IMR-90 (cell line): Measurements from ENCODE around the gene MCRS1. TPM values are rescaled to one million over a fixed set of nuclear protein-coding genes. Genes with fewer than 3 reads are reported as not detected.

Experiments
- ATAC-seq: fragments of 200-7000 bp; cut with Tn5 transposase; 2 replicates; pipeline ENCODE4 v1.9.1; 2020; ENCODE audit warnings: low read depth, mild to moderate bottlenecking, moderate library complexity
- BruUV-seq: library from RNA; stranded (reverse); fragments of 400-500 nt; replicated peaks from 2 replicates; lab custom pipeline; 2021; lab: Mats Ljungman, UMichigan
- CTCF ChIA-PET: fragments of 300-600 bp; formaldehyde crosslinking; extraction: SDS; loops from one replicate; lab custom pipeline; 2021; ENCODE audit warnings: antibody characterized with exemption; lab: Yijun Ruan, JAX
- POLR2A ChIA-PET: fragments of 300-600 bp; sonication (Branson Sonifier 250); formaldehyde crosslinking; loops from one replicate; lab custom pipeline; 2022; ENCODE audit warnings: antibody characterized with exemption; ENCODE audit not compliant: unreplicated experiment; lab: Charles Lee
- DNase-seq: peaks from one replicate; pipeline ENCODE4 v3.0.0; 2013
- H2AFZ ChIP-seq: replicated peaks from 2 replicates; pipeline ENCODE3; 2013; ENCODE audit warnings: low read length, mild to moderate bottlenecking; ENCODE audit not compliant: poor library complexity
- H2AK5ac ChIP-seq: 2 replicates; pipeline ENCODE4 v1.6.1; 2013; ENCODE audit warnings: low read depth, low read length, inconsistent platforms
- H2AK9ac ChIP-seq: replicated peaks from 2 replicates; pipeline ENCODE3; 2013; ENCODE audit warnings: mild to moderate bottlenecking, low read depth, low read length, moderate library complexity; ENCODE audit not compliant: poor library complexity
- H2BK120ac ChIP-seq: 2 replicates; pipeline ENCODE4 v1.6.1; 2013; ENCODE audit warnings: low read depth, low read length, inconsistent platforms
- H2BK15ac ChIP-seq: 3 replicates; pipeline ENCODE4 v1.6.1; 2013; ENCODE audit warnings: low read depth, low read length, inconsistent platforms
- H2BK20ac ChIP-seq: 2 replicates; pipeline ENCODE4 v1.6.1; 2013; ENCODE audit warnings: low read depth, mild to moderate bottlenecking, inconsistent platforms, low read length, moderate library complexity
- H2BK5ac ChIP-seq: 2 replicates; pipeline ENCODE4 v1.6.1; 2013; ENCODE audit warnings: mild to moderate bottlenecking, low read depth, low read length, inconsistent platforms; ENCODE audit not compliant: poor library complexity, severe bottlenecking
- H3K14ac ChIP-seq: replicated peaks from 2 replicates; pipeline ENCODE4 v1.6.1; 2013; ENCODE audit warnings: low read depth, low read length, inconsistent platforms
- H3K18ac ChIP-seq: 2 replicates; pipeline ENCODE4 v1.6.1; 2013; ENCODE audit warnings: low read depth, low read length, control low read depth
- H3K23ac ChIP-seq: 2 replicates; pipeline ENCODE4 v1.6.1; 2013; ENCODE audit warnings: low read depth, low read length, inconsistent platforms
- H3K27ac ChIP-seq: 2 replicates; pipeline ENCODE4 v1.5.1; 2013; ENCODE audit warnings: mild to moderate bottlenecking, control low read depth, low read length; ENCODE audit not compliant: insufficient read depth
- H3K27me3 ChIP-seq: 2 replicates; pipeline ENCODE4 v1.6.1; 2013; ENCODE audit warnings: low read length; ENCODE audit not compliant: control insufficient read depth, insufficient read depth
- H3K36me3 ChIP-seq: 2 replicates; pipeline ENCODE4 v1.6.1; 2013; ENCODE audit warnings: low read length, mixed read lengths; ENCODE audit not compliant: control insufficient read depth, insufficient read depth
- H3K4ac ChIP-seq: 2 replicates; pipeline ENCODE4 v1.6.1; 2013; ENCODE audit warnings: low read depth, low read length, inconsistent platforms
- H3K4me1 ChIP-seq: 2 replicates; pipeline ENCODE4 v1.6.1; 2013; ENCODE audit warnings: low read length, mixed read lengths; ENCODE audit not compliant: control insufficient read depth, insufficient read depth
- H3K4me2 ChIP-seq: 2 replicates; pipeline ENCODE4 v1.6.1; 2013; ENCODE audit warnings: low read depth, mild to moderate bottlenecking, control low read depth, low read length, moderate library complexity
- H3K4me3 ChIP-seq: 2 replicates; pipeline ENCODE4 v1.5.1; 2013; ENCODE audit warnings: low read depth, mild to moderate bottlenecking, control low read depth, low read length, moderate library complexity; ENCODE audit not compliant: insufficient read depth
- H3K56ac ChIP-seq: 2 replicates; pipeline ENCODE4 v1.6.1; 2013; ENCODE audit warnings: low read length, inconsistent platforms; ENCODE audit not compliant: insufficient read depth; ENCODE audit errors: extremely low read depth
- H3K79me1 ChIP-seq, 2 experiments: 2 replicates each; pipeline ENCODE4 v1.6.1; 2013; ENCODE audit warnings: low read length in 2 of 2, inconsistent platforms in 1 of 2, low read depth in 1 of 2
- H3K9ac ChIP-seq: 2 replicates; pipeline ENCODE4 v1.6.1; 2013; ENCODE audit warnings: low read depth, low read length, control low read depth
- H3K9me1 ChIP-seq: 2 replicates; pipeline ENCODE4 v1.6.1; 2013; ENCODE audit warnings: low read length, inconsistent platforms; ENCODE audit not compliant: insufficient read depth
- H3K9me3 ChIP-seq: 2 replicates; pipeline ENCODE4 v1.6.1; 2013; ENCODE audit warnings: low read length; ENCODE audit not compliant: control insufficient read depth, insufficient read depth
- H4K20me1 ChIP-seq: 2 replicates; pipeline ENCODE4 v1.6.1; 2013; ENCODE audit warnings: low read length, inconsistent platforms; ENCODE audit not compliant: insufficient read depth
- H4K5ac ChIP-seq: 2 replicates; pipeline ENCODE4 v1.6.1; 2013; ENCODE audit warnings: mild to moderate bottlenecking, low read depth, low read length, control low read depth
- H4K8ac ChIP-seq, 2 experiments: 2 replicates each; pipeline ENCODE4 v1.6.1; 2013; ENCODE audit warnings: low read depth in 2 of 2, low read length in 2 of 2, control low read depth in 1 of 2, inconsistent platforms in 1 of 2
- H4K91ac ChIP-seq: 2 replicates; pipeline ENCODE4 v1.6.1; 2013; ENCODE audit warnings: low read depth, low read length, inconsistent platforms; ENCODE audit not compliant: insufficient read depth
- BHLHE40 ChIP-seq: fragments of 150-350 bp; IDR thresholded peaks from 2 replicates; pipeline ENCODE4 v1.6.1; 2016; ENCODE audit warnings: mild to moderate bottlenecking, low read depth, low read length
- CEBPB ChIP-seq: IDR thresholded peaks from 2 replicates; pipeline ENCODE4 v1.6.1; 2012; ENCODE audit warnings: low read depth, low read length, improper control_type of control experiment
- CHD1 ChIP-seq: IDR thresholded peaks from 2 replicates; pipeline ENCODE4 v1.6.1; 2012; ENCODE audit warnings: low read depth, low read length, improper control_type of control experiment
- CTCF ChIP-seq: conservative IDR thresholded peaks from 2 replicates; pipeline ENCODE4 v1.5.1; 2012; ENCODE audit warnings: mild to moderate bottlenecking, low read depth, low read length, improper control_type of control experiment
- ELK1 ChIP-seq: fragments of 150-350 bp; IDR thresholded peaks from 2 replicates; pipeline ENCODE4 v1.6.1; 2016; ENCODE audit warnings: low read depth, mild to moderate bottlenecking, low read length, moderate library complexity, borderline replicate concordance
- FOS ChIP-seq: fragments of 150-350 bp; IDR thresholded peaks from 2 replicates; pipeline ENCODE4 v1.6.1; 2016; ENCODE audit warnings: low read depth, low read length
- MAFK ChIP-seq: IDR thresholded peaks from 2 replicates; pipeline ENCODE4 v1.6.1; 2012; ENCODE audit warnings: low read depth, low read length, improper control_type of control experiment
- MAZ ChIP-seq: IDR thresholded peaks from 2 replicates; pipeline ENCODE4 v1.6.1; 2012; ENCODE audit warnings: low read depth, mild to moderate bottlenecking, low read length, improper control_type of control experiment, moderate library complexity, borderline replicate concordance
- MXI1 ChIP-seq: IDR thresholded peaks from 2 replicates; pipeline ENCODE4 v1.6.1; 2012; ENCODE audit warnings: low read depth, mild to moderate bottlenecking, low read length, moderate library complexity, borderline replicate concordance
- NFE2L2 ChIP-seq: fragments of 150-350 bp; IDR thresholded peaks from 2 replicates; pipeline ENCODE4 v1.6.1; 2016; ENCODE audit warnings: low read depth, mild to moderate bottlenecking, low read length
- POLR2A ChIP-seq: IDR thresholded peaks from 2 replicates; pipeline ENCODE4 v1.6.1; 2012; ENCODE audit warnings: mild to moderate bottlenecking, low read depth, low read length
- RAD21 ChIP-seq: IDR thresholded peaks from 2 replicates; pipeline ENCODE4 v1.6.1; 2012; ENCODE audit warnings: low read length, improper control_type of control experiment
- RCOR1 ChIP-seq: IDR thresholded peaks from 2 replicates; pipeline ENCODE4 v1.6.1; 2012; ENCODE audit warnings: mild to moderate bottlenecking, low read length, improper control_type of control experiment; ENCODE audit not compliant: insufficient replicate concordance
- RFX5 ChIP-seq: IDR thresholded peaks from 2 replicates; pipeline ENCODE4 v1.8.0; 2012; ENCODE audit warnings: low read depth, mild to moderate bottlenecking, low read length, moderate library complexity
- SMC3 ChIP-seq: fragments of 150-350 bp; IDR thresholded peaks from 2 replicates; pipeline ENCODE4 v1.6.1; 2016; ENCODE audit warnings: low read depth, mild to moderate bottlenecking, antibody characterized with exemption, low read length, moderate library complexity
- USF2 ChIP-seq: fragments of 150-350 bp; IDR thresholded peaks from 2 replicates; pipeline ENCODE4 v1.6.1; 2017; ENCODE audit warnings: mild to moderate bottlenecking, antibody characterized with exemption, low read length, low read depth
- WGBS, 2 experiments: methylation state at CpG; one replicate each; pipeline versions ENCODE4 v1.1.5 to v1.1.7; 2013; ENCODE audit warnings: missing lambda C conversion rate in 2 of 2; ENCODE audit not compliant: insufficient read length in 1 of 2; ENCODE audit errors: extremely low coverage in 2 of 2; 5-methylcytosine and 5-hydroxymethylcytosine counted together
- dilution Hi-C: fragments of 300-500 bp; cut with HindIII; formaldehyde crosslinking; loops from one replicate; pipeline ENCODE4 v1.14.3; 2018; ENCODE audit warnings: low sequenced_read_pairs; ENCODE audit not compliant: unreplicated experiment
- in situ Hi-C: fragments of 300-500 bp; cut with MboI; formaldehyde crosslinking; loops from 3 replicates; pipeline ENCODE4 v1.14.3; 2019; ENCODE audit warnings: low sequenced_read_pairs, inconsistent platforms, mixed read lengths
- intact Hi-C: fragments of 100-400 bp; cut with micrococcal nuclease; formaldehyde crosslinking; loops from 2 replicates; pipeline ENCODE4 v1.10.0; 2022
- polyA plus RNA-seq, 3 experiments: library from polyadenylated mRNA; depleted of rRNA; stranded (reverse); fragments of >200 nt; gene quantifications; 2 replicates each; pipeline ENCODE4 v1.2.3, GENCODE V29; 2012; ENCODE audit warnings: low replicate concordance in 1 of 3
- total RNA-seq: library from RNA; depleted of rRNA; stranded (reverse); fragments of >200 nt; gene quantifications from 2 replicates; pipeline ENCODE4 v1.2.3, GENCODE V29; 2012

MCRS1 gene
- total and polyA plus RNA-seq, 2 of the 4 experiments (the other 2 are of a cell fraction): 72.9 to 73.2 TPM

- Histone ChIP-seq H3K79me1 (no peaks in the 10 kb centered on the region), H2BK120ac (no peak overlapping the region), H3K27ac (no peak overlapping the region), H2BK20ac (no peak overlapping the region), H3K14ac (no peak overlapping the region), H3K27me3 (peaks cover 3% of the 10 kb centered on the region; the same call in 1 of the 2 replicates), H3K23ac (no peak overlapping the region), H3K56ac (no peak overlapping the region), H2BK15ac (no peak overlapping the region), H2AK9ac (no peak overlapping the region), H4K20me1 (no peaks in the 10 kb centered on the region), H3K9me1 (no peaks in the 10 kb centered on the region), H4K5ac (no peak overlapping the region), H3K36me3 (no peaks in the 10 kb centered on the region), H2BK5ac (no peak overlapping the region), H3K4me2 (no peak overlapping the region), H4K91ac (no peak overlapping the region), H2AFZ (no peak overlapping the region), H3K18ac (no peak overlapping the region), H3K4ac (no peak overlapping the region), H4K8ac (no peak overlapping the region), H3K4me3 (no peak overlapping the region), H3K9ac (no peak overlapping the region), H3K4me1 (no peaks in the 10 kb centered on the region), H2AK5ac (no peak overlapping the region), H3K9me3 (peaks cover 2% of the 10 kb centered on the region; the same call in 1 of the 2 replicates)
- ATAC-seq: no peak
- dilution Hi-C loops: no loop called here
- in situ Hi-C loops: no loop called here
- ChIA-PET POLR2A (no interaction called here), CTCF (no interaction called here)
- TF ChIP-seq USF2 (no peak), MAZ (no peak), NFE2L2 (no peak), CHD1 (no peak), MAFK (no peak), RFX5 (no peak), MXI1 (no peak), RCOR1 (no peak), ELK1 (no peak), FOS (no peak), POLR2A (no peak), RAD21 (no peak), BHLHE40 (no peak), CEBPB (no peak), SMC3 (no peak), CTCF (no peak)
- peak; percentile 45 for DNase-seq
- intact Hi-C loops: no loop called here
- no CpG with 5 or more reads among the region's 7 CpGs for WGBS, 2 experiments
- BruUV-seq: no TSS peak
These were observed 47.8 kb upstream of the MCRS1 start for GRCh38 chr12:49615725-49616124.
